IPS DF 6.9 (cell line): ENCODE data around the gene RALB.
"Not testable (repeated sequence)": the region's sequence is repeated elsewhere in the genome, so short reads cannot be mapped to it uniquely, and the experiment has no call there.

Source experiments
- DNase-seq: peaks from one replicate; pipeline ENCODE4 v3.0.0-alpha.2; 2013; ENCODE audit warnings: low read depth, low spot score
- H3K27ac ChIP-seq: one replicate; pipeline ENCODE4 v1.5.1; 2013; ENCODE audit warnings: low read length, control low read depth
- H3K27me3 ChIP-seq: 2 replicates; pipeline ENCODE4 v1.6.1; 2013; ENCODE audit warnings: mild to moderate bottlenecking, low read length; ENCODE audit not compliant: control insufficient read depth, insufficient read depth
- H3K36me3 ChIP-seq: 2 replicates; pipeline ENCODE4 v1.6.1; 2013; ENCODE audit warnings: low read length; ENCODE audit not compliant: control insufficient read depth, insufficient read depth
- H3K4me1 ChIP-seq: 2 replicates; pipeline ENCODE4 v1.6.1; 2013; ENCODE audit warnings: low read length; ENCODE audit not compliant: control insufficient read depth, insufficient read depth
- H3K4me3 ChIP-seq: 2 replicates; pipeline ENCODE4 v1.5.1; 2013; ENCODE audit warnings: mild to moderate bottlenecking, low read length
- H3K9me3 ChIP-seq: 2 replicates; pipeline ENCODE4 v1.6.1; 2013; ENCODE audit warnings: low read length, inconsistent platforms; ENCODE audit not compliant: control insufficient read depth, insufficient read depth
- WGBS: extraction: QIAGEN DNeasy Blood & Tissue Kit; methylation state at CpG from one replicate; pipeline ENCODE4 v1.1.7; 2013; ENCODE audit warnings: mixed read lengths, missing lambda C conversion rate; ENCODE audit not compliant: insufficient read length, insufficient coverage; 5-methylcytosine and 5-hydroxymethylcytosine counted together

Gene RALB

DNA sequence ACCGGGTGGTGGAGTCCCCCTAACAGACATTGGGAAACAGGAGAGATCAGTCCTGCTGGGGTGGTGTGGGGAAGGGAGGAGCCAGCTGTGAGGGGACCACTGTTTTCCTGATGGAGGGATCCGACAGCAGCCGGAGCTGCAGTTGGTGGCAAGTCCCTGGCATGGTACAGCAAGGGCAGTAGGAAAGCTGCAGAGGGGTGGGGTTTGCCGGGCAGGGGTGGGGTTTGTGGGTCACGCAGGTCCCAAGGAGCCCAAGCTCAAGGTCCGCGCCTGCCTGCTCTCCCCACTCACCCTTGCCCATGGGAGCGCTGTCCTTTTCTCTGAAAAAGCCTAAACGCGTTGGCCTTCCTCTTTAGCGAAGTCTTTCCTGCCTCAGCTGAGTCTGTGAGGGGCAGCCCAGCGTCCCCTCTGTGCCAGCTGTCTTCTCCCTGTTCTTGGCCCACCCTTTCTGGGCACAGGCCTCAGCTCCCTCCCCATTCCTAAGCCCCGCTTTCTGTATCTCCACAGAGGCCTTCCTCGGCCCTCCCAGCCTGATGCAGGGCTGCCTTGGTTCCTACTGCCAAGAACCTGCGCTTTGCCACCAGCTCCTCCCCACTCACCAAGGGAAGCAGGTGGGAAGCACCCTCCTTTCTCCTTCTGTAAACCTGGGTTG lies 64.0 kb downstream of the RALB start:
- Histone ChIP-seq H3K27me3 (peaks cover 4% of the 10 kb centered on the region; the same call in 1 of the 2 replicates), H3K4me1 (peaks cover 5% of the 10 kb centered on the region), H3K4me3 (no peak overlapping the region), H3K36me3 (no peaks in the 10 kb centered on the region), H3K27ac (no peak overlapping the region), H3K9me3 (no peaks in the 10 kb centered on the region)
- no peak for DNase-seq
- whole genome bisulfite sequencing = no CpG with 5 or more reads among the region's 15 CpGs

DNA sequence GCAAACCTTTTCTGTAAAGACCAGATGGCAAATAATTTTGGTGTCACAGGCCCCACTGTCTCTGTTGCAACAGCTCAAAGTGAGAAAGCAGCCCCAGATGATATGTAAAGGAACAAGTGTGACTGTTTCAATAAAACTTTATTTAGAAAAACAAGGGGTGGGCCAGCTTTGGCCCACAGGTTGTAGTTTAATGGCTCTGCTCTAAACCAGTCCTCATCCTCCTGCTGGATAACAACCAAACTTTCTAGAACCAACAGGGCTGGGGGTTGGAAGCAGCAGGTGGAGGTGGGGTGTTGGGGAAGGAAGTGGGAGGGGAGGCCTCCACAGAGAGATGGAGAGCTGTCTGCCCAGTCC lies 64.5 kb downstream of the RALB start:
- Histone ChIP-seq H3K27ac (no peak overlapping the region), H3K4me3 (no peak overlapping the region), H3K4me1 (peaks cover 5% of the 10 kb centered on the region), H3K27me3 (peaks cover 4% of the 10 kb centered on the region; the same call in 1 of the 2 replicates), H3K36me3 (no peaks in the 10 kb centered on the region), H3K9me3 (no peaks in the 10 kb centered on the region)
- DNase-seq = no peak

DNA sequence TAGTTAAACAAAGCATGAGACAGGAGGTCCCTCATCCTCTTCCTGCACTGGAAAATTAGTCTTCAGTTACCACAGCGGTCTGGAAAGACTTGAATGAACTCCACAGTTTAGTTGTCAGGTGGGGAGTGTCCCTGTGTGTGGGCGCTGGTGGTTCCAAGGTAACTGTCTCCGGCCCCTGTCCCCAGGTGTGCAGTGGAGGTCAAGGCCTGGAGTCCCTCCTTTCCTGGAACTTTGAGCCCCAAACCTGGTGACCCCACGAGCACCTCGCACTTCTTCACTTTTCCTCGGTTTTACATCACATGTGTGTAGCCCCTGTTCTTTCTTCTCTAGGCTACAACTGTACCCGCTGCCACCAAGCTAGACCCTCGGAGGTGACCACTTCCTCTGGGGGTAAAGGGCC lies 65.3 kb downstream of the RALB start:
- no peaks in the 10 kb centered on the region for H3K36me3 ChIP-seq
- peaks cover 3% of the 10 kb centered on the region; the same call in 1 of the 2 replicates for H3K4me1 ChIP-seq
- no peak overlapping the region for H3K27ac ChIP-seq
- no peak for DNase-seq
- no CpG with 5 or more reads among the region's 8 CpGs for WGBS
- no peaks in the 10 kb centered on the region for H3K9me3 ChIP-seq
- peaks cover 4% of the 10 kb centered on the region; the same call in 1 of the 2 replicates for H3K27me3 ChIP-seq
- H3K4me3 ChIP-seq = no peak overlapping the region

DNA sequence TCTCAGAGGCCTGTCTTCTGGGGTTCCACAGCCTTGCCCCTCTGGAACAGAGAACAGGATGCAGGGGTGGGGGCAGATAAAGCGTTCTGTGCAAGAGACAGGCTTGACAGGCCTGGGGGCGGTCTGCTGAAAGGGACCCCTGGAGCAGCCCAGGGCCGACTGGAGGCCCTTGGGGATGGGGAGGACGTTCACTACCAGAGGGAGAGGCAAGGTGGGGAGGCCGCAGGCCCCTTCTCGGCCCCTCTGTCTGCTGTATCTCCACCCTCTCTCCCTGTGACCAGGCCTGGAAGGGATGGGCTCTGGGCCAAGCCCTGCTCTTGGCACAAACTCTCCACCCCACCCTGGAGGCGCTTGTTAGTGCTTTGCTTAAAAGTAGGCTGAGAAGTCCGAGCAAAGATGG lies 66.0 kb downstream of the RALB start:
- Histone ChIP-seq H3K27me3 (peaks cover 4% of the 10 kb centered on the region; the same call in 1 of the 2 replicates), H3K27ac (no peak overlapping the region), H3K4me1 (peaks cover 3% of the 10 kb centered on the region; the same call in 1 of the 2 replicates), H3K9me3 (no peaks in the 10 kb centered on the region), H3K36me3 (no peaks in the 10 kb centered on the region), H3K4me3 (no peak overlapping the region)
- WGBS = no CpG with 5 or more reads among the region's 8 CpGs
- no peak for DNase-seq

DNA sequence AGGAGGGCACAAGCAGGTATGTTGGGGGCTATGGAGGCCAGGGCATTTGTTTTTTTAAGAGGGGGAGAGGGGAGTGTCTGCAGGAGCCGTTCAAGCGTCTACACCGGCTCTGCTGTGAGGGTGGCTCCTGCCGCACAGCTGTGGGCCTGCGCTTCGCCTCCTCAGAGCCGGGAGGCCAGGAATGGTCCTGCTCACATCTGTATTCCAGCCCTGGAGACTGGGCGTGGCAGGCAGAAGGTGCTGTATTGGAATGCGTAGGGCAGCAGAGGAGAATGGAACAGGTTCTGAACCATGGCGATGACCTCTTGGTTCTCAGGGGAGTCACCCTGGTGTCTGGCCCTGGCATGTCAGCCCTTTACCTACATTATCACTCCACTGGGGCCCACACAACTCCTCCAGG lies 66.5 kb downstream of the RALB start:
- Histone ChIP-seq H3K27ac (no peak overlapping the region), H3K4me1 (peaks cover 3% of the 10 kb centered on the region; the same call in 1 of the 2 replicates), H3K9me3 (no peaks in the 10 kb centered on the region), H3K27me3 (peaks cover 2% of the 10 kb centered on the region; the same call in 1 of the 2 replicates), H3K4me3 (no peak overlapping the region), H3K36me3 (no peaks in the 10 kb centered on the region)
- DNase-seq = no peak
- WGBS = no CpG with 5 or more reads among the region's 10 CpGs

DNA sequence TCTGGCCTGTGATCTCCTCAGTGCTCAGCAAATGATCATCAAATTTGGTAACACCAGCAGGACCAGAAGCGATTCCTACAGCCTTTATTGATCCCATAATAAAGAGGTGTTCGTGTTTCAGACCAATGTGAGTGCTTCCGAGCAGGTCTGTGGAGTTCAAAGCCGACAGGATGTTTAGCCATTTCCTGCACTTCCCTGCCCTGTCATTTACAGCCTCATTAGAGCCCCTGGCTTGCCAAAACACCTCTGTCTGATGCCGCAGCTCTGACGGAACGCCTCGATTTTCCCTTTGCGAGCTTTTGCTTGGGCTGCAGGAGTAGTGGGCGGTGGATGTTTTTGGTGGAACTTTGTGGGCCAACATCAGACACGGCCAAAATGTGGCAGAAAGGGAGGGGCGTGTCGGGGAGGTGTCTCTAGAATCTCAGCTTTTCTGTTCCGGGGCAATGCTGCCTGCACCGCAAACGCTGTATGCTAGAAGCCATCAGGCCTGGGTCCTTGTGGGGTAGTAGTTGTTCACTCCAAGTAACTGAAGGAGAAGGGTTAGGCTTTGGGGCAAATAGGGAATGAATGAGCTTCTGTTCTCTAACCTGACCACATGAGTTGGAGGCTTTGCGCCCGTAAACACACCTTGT lies 67.2 kb downstream of the RALB start:
- no peak for DNase-seq
- no peak overlapping the region for H3K4me3 ChIP-seq
- H3K36me3 ChIP-seq = no peaks in the 10 kb centered on the region
- H3K4me1 ChIP-seq = peaks cover 3% of the 10 kb centered on the region; the same call in 1 of the 2 replicates
- no peak overlapping the region for H3K27ac ChIP-seq
- H3K9me3 ChIP-seq = no peaks in the 10 kb centered on the region
- no peaks in the 10 kb centered on the region; the same call in 1 of the 2 replicates for H3K27me3 ChIP-seq
- no CpG with 5 or more reads among the region's 18 CpGs for WGBS

DNA sequence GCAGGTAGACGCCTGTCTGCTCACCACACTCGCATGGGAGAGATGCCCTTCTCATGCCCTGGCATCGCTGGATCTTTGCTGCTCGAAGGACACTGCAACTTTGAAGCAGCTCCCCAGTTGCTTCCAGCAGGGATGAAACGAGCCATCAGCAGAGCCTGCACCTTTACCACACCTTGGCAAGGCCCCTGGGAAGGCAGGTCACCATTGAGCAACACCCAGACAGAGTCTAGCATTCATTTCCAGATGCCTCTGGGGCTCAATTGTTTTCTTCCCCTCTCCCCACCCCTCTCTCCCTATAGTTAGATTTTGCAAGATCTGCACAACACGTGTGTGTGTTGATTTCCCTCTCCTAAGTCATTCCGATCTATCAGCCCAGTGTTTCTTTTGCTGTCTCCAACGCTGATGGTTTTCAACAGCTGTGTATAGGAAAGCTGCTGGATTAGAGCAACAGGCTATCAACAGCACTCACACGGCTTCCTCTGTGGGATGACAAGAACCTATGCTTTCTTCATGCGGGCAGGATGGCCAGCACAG lies 67.7 kb downstream of the RALB start:
- H3K27ac ChIP-seq = no peak overlapping the region
- H3K9me3 ChIP-seq = no peaks in the 10 kb centered on the region
- DNase-seq = no peak
- H3K4me3 ChIP-seq = no peak overlapping the region
- H3K4me1 ChIP-seq = peaks cover 3% of the 10 kb centered on the region; the same call in 1 of the 2 replicates
- no peaks in the 10 kb centered on the region for H3K36me3 ChIP-seq
- H3K27me3 ChIP-seq = no peaks in the 10 kb centered on the region
- no CpG with 5 or more reads among the region's 10 CpGs for WGBS

DNA sequence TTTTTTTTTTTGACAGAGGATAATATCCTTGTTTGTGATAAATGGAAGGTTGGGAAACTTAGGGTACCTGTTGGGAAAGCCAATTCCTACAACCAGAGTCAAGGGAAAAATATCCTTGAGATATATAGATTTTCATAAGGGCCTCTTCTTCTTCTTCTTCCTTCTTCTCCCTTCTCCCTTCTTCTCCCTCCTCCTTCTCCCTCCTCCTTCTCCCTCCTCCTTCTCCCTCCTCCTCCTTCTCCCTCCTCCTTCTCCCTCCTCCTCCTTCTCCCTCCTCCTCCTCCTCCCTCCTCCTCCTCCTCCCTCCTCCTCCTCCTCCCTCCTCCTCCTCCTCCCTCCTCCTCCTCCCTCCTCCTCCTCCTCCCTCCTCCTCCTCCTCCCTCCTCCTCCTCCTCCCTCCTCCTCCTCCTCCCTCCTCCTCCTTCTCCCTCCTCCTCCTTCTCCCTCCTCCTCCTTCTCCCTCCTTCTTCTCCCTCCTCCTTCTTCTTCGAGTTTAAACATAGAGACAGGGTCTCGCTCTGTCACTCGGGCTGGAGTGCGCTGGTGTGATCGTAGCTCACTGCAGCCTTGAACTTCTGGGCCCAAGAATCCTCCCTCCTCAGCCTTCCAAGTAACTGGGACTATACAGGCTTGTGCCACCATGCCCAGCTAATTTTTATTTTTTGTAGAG lies 68.4 kb downstream of the RALB start:
- H3K36me3 ChIP-seq, H3K4me1 ChIP-seq, H3K9me3 ChIP-seq, H3K4me3 ChIP-seq, DNase-seq, H3K27ac ChIP-seq, H3K27me3 ChIP-seq: not testable (repeated sequence)
- no CpG with 5 or more reads among the region's 5 CpGs for WGBS

DNA sequence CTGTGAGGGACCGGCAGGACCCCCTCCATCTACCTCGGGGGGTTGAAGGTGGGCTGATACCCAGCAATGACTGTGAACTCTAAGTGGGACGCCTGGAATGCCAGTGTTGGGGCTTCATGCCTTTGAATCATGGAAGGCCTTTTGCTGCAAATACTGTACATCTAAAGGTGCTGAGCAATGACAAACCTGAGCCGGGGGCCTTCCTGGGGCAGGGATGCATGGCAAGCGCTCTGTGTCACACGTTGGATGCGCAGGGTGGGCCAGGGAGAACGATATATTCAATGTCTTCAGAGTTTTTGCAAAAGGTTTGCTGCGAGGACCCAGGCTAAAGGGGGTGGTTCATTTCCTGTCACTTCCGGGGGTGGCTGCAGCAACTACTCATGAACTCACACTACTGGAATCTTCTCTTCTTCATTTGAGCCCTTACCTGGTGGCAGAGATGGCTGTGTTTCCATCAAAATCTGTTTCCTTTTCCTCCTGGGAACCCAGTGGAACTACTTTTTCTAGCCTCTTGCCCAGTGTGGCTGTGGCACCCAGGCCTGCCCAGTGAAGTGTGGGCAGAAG lies 69.2 kb downstream of the RALB start:
- Histone ChIP-seq H3K4me3 (no peak overlapping the region), H3K27ac (no peak overlapping the region), H3K4me1 (peaks cover 2% of the 10 kb centered on the region; the same call in 1 of the 2 replicates), H3K9me3 (no peaks in the 10 kb centered on the region), H3K36me3 (no peaks in the 10 kb centered on the region), H3K27me3 (no peaks in the 10 kb centered on the region)
- WGBS = no CpG with 5 or more reads among the region's 10 CpGs
- no peak for DNase-seq

DNA sequence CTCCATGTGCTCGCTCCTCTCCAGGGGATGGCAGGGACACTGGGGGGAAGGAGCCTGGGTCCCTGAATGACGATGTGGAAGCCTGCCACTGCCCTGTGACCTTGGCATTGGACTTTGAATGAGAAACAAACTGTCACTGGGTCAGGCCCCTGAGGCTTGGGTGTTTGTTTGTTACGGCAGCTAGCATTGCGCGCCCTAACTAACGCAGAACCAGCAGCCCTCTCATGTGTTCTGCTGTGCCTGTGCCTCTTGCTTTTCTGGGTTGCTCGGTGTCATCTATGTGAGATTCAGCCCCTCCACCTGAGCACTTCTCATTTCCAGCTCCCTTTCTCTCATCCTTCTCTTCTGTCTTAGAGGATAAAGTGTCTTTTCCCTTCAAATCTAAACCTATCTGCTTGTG lies 69.7 kb downstream of the RALB start:
- H3K27ac ChIP-seq = no peak overlapping the region
- no peaks in the 10 kb centered on the region for H3K36me3 ChIP-seq
- no peaks in the 10 kb centered on the region for H3K4me1 ChIP-seq
- DNase-seq = no peak
- H3K27me3 ChIP-seq = no peaks in the 10 kb centered on the region
- no CpG with 5 or more reads among the region's 7 CpGs for WGBS
- H3K9me3 ChIP-seq = no peaks in the 10 kb centered on the region
- no peak overlapping the region for H3K4me3 ChIP-seq
